HG03025 (cell line): ENCODE results near the gene OSBPL5.

Experiments
- ATAC-seq: cut with Tn5 transposase; IDR thresholded peaks from one replicate; pipeline ENCODE4 v1.9.1; 2021; ENCODE audit warnings: mild to moderate bottlenecking, moderate library complexity; ENCODE audit not compliant: unreplicated experiment, low FRiP score

Gene OSBPL5

DNA sequence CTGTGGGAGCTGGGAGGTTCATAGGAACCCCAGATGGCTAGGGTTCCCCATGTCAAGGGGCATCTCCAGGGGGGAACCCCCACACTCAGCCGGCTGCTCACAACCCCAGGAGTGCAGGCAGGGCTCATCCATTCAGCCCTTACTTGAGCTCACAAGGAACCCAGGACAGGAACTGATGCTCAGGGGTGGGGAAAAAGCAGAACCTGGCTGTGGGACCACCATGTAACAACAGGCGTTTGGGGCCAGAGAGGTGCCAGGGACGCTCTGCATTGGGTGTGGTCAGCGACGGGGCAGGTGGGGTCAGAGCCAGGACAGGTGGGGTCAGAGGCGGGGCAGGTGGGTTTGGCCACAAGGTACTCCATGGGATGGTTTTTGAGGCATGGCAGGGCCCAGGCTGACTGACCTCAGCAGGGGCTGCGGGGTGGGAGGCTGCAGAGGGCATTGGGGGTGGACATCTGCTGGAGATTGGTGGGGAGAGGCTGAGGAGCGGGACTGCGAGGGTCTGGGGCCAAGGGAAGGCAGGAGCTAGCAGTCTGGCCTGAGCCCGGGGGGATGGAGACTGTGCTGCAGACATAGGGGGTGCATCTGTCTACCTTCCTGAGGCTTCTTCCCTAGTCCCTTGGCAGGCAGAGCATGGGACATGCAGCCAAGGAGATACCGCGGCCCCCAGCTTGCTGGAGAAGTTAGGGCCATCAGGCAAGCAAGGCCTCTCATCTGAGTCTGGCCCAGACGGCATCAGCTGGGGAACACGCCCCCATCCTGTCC is 73.8 kb downstream of the OSBPL5 start:
- no peak for ATAC-seq

DNA sequence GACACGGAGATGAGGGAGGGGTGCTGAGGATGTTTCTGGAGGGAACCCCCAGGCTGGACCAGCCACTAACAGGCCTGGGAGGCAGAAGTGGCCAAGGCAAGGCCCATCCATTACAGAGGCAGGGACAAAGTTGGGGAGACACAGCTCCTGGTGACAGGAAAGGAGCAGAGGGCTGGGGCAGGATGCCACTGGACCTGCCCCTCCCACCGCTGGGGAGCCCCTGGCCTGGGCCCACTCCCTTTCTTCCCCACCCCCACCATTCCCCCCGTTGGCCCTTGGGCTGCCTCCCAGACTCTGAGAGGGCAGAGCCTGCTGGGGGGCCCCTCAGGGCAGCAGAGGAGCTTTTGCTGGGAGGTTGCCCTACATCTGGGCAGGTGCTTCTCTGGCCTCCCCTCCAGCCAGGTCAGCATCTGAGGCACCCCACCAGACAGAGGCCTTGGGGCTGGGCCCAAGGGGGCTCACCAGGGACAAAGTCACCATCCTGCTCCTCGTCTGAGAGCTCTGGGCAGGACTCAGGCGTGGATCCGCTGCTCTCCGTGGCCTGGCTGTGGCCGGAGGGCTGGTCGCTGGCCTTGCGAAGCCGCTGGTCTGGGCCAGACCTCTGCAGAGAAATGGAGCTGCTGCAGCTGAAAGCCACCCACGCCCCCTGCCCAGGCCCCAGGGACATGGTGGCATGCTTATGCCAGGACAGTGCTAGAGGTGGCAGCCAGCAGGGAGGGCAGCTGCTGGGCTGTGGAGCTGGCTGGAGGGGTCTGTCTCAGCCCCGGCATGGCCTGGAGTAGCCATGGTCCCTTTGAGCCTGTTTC is 74.8 kb downstream of the OSBPL5 start:
- no peak for ATAC-seq

DNA sequence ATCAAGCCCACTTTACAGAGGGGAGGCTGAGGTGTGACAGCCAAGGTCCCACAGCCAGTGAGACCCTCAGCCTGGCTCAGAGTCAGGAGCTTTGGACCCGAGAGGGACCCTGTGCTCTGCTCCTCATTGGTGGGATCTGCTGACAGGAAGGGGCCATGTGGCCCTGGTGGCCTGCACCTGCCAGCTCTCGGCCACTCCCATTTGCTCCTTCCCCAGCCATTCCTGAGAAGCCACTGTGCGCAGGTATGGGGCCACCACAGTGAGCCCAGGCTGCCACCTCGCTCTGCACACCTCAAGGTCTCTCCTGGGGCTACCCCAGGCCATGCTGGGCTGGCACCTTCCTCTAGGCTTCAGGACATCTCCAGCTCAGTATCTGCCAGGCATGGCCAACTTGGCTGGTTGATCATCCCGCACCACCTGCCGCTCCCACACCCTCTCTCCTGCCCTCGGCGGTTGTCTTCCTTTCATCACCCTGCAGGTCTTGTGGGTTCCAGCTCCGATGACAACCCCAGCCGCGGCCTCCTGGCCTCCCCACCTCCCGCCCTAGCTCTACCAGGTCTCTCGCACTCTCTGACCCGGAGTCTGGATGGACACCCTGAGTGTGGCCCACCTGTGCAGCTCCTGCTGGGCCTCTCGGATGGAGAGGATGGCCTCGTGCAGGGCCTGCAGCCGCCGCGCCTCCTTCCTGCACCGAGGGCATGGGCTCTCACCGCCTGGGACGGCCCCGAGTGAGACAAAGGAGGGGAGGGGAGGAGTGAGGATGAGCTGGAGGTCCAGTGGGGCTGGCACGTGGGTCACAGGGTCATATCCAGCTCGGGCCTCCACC is 75.7 kb downstream of the OSBPL5 start:
- no peak for ATAC-seq

DNA sequence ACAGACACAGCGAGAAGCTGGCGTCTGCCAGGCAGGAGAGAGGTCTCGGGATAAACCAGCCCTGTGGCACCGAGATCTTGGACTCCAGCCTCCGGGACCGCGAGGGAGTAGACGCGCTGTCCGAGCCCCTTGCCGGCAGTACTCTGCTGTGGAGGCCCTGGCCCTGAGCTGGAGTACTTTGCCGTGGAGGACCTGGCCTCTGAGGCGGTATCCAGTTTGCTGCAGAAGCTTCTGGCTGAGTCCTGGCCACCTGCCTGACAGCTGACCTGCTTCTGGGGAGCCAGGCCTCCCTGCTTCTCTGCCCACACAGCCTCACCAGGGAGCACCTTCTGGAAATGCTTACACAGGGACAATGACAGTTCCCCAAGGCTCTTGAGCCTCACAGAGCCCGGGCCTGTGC is 76.3 kb downstream of the OSBPL5 start:
- ATAC-seq: no peak

DNA sequence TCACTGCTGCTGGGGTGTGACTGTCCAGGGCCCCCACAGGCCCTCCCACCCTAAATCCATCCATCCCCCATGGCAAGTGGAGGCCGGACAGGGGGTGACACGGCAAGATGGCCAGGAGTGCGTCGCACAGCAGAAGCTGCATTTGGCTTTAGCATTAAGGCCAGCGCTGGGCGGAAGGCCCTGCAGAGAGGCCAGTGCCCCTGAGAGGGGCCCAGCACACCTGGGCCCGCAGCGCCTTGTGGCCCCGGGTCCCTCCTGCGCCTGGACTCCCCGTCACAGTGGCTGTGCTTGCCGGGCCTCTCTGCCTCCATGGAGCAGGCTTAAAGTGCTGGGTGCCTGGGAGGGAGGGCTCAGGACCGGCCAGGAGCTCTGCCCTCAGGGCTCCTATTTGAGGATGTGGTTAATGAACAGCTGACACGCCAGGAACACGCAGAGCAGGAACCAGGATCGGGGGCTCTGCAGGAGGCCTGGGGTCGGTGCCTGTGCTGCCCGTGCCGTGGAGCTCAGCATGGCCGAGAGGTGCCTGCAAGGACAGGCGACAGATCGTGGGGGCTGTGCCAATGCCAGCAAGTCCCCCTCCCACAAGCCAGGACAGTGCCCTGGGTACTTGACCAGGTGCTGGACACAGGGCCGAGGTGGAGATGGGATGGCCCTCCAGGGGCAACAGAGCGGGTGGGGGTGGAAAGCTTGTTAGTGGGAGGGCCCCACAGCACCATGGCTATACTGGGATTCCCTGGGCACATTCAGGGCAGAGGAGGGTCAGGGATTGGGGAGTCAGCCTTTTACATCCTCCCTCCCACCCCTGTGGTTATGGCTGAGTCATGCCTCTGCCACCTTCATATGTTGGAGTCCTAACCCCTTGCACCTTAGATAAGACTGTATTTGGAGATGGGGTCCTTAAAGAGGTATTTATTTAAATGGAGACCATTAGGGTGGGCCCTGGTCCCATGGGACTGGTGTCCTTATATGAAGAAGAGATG is 77.0 kb downstream of the OSBPL5 start:
- no peak for ATAC-seq

DNA sequence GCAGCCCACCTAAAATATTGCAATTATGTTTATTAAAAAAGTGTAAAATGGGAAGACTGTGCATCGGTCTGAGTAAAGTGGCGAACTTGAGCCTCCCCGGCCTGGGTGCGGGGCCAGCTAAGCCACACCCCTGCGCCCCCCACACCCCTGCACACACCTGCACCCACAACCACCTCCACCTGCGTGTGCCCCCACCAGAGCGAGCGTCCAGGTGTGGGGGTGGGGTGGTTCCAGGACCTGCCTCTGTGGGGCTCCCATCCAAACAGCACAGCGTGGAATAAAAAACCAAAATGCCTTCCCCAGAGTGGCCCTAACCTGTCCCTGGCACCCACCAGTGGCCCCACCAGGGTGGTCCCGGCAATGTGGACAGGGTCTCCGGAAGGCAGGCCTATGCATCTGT is 77.7 kb downstream of the OSBPL5 start:
- ATAC-seq: no peak

DNA sequence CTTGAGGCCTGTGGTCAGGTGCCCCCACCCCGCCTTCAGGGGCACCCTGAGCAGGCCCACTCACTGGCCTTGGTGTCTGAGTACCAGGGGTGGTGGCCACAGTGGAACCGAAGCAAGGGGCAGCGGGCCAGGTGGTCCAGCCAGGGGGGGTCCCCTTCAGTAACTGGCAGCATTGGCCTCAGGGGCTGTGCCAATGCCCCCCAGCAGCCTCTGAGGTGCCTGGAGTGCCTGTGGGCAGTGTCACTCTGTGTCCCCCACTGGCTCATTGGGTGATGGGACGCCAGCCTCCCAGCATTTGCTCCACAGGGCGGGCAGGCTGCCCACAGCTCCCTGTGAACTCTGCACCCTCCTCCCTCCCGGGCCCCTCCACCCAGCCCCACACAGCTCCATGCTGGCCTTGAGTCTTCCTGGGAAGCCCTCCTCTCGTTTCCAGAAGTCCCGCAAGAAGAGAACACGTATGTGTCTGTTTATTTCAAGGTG is 78.4 kb downstream of the OSBPL5 start:
- ATAC-seq: no peak

DNA sequence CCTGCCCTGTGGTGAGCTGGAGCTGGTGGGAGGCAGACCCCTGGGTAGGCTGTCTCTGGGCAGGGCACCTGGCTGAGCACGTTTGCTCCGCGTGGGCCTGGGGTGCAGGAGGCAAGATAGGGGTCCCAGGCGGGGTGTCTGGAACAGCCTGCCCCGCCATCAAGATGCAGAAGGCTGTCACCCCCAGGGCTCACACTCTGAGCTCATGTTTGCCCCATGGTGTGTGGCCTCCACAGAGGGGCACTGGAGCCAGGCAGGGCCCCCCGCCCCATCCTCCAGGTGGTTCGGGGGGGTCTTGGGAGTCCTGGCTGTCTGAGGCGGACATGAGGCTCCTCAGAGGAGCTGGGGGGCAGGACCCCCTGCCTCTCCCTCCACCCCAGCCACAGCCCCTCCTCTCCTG is 79.0 kb downstream of the OSBPL5 start:
- no peak for ATAC-seq

DNA sequence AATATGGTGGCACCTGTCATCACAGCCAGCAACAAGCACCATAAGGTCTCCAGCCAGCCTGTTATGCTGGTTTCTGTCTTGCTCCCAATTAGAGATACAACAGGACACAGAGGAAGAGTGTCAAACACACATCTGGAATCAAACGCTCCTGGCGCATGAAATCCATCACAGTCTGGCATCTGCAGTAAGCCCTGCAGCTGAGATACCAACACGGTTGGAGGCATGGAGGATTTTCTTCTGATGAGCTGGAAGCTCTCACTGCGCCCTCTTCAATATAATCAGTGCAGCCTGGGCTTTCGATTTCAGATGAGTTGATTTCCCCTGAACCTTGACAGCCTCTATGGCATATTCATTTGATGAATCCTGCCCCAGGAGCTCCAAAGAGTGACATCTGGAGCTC is 80.1 kb downstream of the OSBPL5 start:
- no peak for ATAC-seq

DNA sequence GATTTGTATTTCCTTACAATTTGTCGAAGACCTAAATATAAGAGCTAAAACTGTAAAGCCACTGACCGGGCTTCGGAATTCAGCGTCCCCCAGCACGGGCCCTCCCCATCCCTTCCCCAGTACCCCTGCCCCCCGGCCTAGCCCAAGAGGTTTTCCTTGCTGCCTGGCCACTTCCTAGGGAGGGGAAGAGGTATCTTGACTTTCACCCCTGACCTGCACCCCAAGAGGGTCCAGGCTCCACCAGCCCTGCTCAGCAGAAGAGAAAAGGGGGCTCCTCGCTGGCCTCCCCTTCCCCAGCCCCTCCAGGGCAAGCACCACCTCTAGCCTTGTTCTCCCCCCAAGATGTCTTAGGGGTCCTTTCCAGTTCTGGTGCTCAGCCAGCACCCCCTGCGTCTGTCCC is 81.8 kb downstream of the OSBPL5 start:
- ATAC-seq: no peak

DNA sequence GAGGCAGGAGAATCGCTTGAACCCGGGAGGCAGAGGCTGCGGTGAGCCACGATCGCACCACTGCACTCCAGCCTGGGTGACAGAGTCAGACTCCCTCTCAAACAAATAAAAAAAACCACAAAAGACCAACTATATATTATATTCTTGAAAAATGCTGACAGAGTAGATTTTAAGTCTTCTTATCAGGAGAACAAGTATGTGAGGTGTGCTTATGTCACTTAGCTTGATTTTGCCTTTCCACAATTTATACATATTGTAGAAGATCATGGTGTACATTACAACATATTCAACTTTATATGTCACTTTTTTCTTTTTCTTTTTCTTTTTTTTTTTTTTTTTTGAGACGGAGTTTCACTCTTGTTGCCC is 83.7 kb downstream of the OSBPL5 start:
- ATAC-seq: no peak

DNA sequence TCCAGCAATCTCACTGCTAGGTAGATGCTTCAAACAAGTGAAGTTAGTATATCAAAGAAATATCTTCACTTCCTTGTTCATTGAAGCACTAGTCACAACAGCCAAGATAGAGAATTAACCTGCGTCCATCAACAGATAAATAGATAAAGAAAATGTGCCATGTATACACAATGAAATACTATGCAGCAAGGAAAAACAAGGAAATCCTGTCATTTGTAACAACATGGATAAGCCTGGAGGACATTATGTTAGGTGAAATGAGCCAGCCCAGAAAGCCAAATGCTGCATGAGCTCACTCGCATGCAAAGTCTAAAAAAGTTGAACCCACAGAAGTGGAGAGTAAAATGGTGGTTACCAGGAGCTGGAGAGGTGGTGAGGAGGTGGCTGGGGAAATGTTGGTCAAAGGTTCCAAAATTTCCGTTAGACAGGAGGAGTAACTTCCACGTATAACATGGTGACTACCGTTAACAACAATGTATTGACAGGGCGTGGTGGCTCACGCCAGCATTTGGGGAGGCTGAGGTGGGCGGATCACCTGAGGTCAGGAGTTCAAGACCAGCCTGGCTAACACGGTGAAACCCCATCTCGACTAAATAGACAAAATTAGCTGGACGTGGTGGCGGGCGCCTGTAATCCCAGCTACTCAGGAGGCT is 84.3 kb downstream of the OSBPL5 start:
- ATAC-seq: no peak

DNA sequence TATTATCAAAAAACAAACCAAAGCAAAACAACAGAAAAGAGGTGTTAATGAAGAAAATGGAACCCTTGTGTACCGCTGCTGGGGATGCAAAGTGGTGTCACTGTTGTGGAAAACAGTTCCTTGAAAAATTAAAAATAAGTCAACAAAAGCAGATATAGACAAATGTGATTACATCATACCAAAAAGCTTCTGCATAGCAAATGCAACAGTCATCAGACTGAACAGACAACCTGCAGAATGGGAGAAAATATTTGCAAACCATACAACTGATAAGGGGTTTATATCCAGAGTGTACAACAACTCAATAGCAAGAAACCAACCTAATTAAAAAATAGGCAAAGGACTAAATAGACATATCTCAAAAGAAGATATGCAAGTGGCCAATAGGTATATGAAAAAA is 85.0 kb downstream of the OSBPL5 start:
- no peak for ATAC-seq

DNA sequence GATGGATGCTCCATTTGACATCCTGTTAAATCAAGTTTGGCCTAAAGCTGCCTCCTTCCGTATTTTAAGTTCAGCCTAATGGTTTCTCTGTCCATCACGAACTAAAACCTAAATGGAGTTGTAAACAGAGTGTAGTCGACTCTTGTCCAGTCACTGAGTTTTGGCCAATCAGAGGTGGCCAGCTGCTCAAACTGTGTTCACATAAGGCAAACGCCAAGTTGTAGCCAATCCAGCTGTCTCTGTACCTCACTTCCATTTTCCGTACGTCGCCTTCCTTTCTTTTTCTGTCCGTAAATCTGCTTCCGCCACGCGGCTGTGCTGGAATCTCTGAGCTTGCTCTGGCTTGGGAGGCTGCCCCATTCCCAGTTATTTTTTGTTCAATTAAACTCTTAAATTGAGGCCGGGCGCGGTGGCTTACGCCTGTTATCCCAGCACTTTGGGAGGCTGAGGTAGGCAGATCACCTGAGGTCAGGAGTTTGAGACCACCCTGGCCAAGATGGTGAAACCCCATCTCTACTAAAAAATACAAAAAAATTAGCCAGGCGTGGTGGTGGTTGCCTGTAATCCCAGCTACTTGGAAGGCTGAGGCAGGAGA is 87.2 kb downstream of the OSBPL5 start:
- no peak for ATAC-seq

DNA sequence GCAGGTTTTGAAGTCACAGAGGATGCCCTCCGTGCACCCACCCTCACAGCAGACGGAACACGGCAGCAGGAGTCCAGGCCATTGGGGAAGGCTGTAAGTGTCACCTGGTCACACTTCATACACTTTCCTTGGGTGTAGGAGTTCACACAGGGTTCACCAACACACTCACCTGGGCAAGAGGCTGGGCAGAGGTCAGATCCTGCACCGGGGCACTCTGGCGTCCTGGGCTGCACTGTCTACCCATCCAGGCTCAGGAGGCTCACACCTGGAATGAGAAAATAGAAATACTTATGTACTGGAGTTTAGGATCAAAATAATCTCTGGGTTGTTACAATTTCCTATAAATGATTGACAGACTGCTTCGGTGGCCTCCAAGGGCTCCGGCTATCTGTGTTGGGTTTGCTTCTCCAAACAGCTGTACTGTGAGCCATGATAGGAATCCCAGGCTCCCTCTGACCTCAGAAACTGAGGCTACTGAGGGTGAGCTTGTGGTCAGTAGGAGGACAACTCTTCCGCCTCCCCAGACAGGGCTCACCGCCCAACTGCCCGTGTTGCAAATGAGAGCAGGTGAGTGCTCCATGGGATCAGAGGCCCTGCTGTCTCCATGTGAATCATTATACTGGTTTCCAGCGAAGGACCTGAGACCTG is 87.8 kb downstream of the OSBPL5 start:
- ATAC-seq: no peak

DNA sequence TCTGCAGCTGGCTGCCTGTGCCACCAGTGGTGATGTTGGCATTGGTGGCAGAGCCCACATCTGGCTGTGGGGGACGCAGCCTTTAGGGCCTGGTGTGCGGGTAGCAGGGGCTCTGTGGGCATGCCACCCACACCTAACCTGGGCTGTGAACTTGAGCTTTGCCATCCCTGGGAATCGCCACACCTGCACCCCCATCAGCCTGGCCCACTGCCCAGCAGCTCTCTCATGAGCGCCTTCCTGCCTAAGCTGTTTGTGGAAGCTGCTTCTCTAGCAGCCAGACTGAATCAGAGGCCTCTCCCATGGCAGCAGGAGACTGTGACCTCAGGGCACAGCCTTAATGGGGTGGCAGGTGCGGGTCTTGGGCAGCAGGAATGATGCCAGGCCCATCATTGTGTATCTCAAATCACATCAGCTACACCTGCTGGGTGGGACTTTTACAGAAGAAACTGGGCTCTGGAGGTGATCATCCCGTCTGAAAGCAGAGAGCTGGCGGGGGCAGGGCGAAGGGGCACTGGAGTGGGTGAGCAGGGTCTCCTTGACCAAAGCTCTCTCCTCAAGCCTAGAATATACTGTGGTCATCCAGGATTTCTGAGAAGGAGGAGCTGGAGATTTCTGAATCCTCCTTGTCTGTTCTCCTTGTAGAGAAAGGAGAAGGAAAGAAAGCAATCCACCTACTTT is 90.1 kb downstream of the OSBPL5 start:
- ATAC-seq: no peak

DNA sequence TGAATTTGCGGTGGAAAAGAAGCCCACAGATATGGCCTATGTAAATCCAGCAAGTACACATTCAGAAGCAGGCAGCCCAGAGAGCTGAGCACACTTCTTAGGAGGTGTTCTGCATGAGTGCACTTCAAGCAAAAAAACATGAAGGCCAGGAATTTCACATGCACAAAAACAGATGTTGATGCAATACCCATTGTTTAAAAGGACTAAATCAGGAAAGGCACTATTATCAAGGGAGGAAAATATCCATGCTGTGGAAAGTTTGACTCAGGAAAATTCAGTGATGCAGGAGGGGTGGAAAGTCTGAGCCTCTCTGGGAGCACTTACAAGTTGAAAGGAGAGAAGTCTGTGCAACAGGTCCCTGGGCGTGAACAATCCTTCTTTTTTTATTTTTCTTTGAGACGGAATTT is 92.1 kb downstream of the OSBPL5 start:
- no peak for ATAC-seq

DNA sequence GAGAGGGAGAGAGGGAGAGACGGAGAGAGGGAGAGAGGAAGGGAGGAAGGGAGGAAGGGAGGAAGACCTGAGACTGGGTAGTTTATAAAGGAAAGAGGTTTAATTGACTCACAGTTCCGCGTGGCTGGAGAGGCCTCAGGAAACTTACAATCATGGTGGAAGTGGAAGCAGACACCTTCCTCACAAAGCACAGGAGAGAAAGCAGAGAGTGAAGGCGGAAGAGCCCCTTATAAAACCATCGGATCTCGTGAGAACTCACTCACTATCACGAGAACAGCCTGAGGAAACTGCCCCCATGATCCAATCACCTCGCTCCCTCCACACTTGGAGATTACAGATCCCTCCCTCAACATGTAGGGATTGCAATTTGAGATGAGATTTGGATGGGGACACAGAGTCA is 95.7 kb downstream of the OSBPL5 start:
- no peak for ATAC-seq
